ENCODE data around the gene IST1.
A peak's percentile ranks its signal among the peaks of the same experiment; 100 is the strongest.

IST1 gene

GRCh38 chr16:71852158-71852557 is 43.2 kb upstream of the IST1 start:
- POLR2A ChIA-PET, result no interaction called here
- no peak for DNase-seq (ENCODE audit: extremely low spot score)
- CTCF ChIA-PET, result interaction anchor here (1.0 to 1.1 kb wide), 3 partner anchors 18 to 71 kb away, joined by 3 to 6 read pairs (median 3); no protein-coding TSS in a partner anchor
- TF ChIP-seq, protein P1, sequence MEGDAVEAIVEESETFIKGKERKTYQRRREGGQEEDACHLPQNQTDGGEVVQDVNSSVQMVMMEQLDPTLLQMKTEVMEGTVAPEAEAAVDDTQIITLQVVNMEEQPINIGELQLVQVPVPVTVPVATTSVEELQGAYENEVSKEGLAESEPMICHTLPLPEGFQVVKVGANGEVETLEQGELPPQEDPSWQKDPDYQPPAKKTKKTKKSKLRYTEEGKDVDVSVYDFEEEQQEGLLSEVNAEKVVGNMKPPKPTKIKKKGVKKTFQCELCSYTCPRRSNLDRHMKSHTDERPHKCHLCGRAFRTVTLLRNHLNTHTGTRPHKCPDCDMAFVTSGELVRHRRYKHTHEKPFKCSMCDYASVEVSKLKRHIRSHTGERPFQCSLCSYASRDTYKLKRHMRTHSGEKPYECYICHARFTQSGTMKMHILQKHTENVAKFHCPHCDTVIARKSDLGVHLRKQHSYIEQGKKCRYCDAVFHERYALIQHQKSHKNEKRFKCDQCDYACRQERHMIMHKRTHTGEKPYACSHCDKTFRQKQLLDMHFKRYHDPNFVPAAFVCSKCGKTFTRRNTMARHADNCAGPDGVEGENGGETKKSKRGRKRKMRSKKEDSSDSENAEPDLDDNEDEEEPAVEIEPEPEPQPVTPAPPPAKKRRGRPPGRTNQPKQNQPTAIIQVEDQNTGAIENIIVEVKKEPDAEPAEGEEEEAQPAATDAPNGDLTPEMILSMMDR (IDR thresholded peaks at IDR 0.05; ENCODE audit: control extremely low read depth, extremely low read depth, low read depth, missing control alignments), result no peak

GRCh38 chr16:71852561-71852960 is 42.8 kb upstream of the IST1 start:
- ChIA-PET POLR2A (interaction anchor here (0.5 kb wide), 1 partner anchor 41 kb away, joined by 3 read pairs; no protein-coding TSS in a partner anchor), CTCF (interaction anchor here (1.0 to 1.3 kb wide), 3 partner anchors 12 to 72 kb away, joined by 3 to 6 read pairs (median 5); no protein-coding TSS in a partner anchor)
- TF ChIP-seq, protein P1 (IDR thresholded peaks at IDR 0.05; ENCODE audit: control extremely low read depth, extremely low read depth, low read depth, missing control alignments), result no peak
- DNase-seq (ENCODE audit: extremely low spot score), result no peak

- ChIA-PET POLR2A (no interaction called here), CTCF (interaction anchor here (1.3 to 6.6 kb wide), 2 partner anchors 13 to 29 kb away, joined by 5 to 67 read pairs; partner anchors contain the start of gene ZNF821)
- TF ChIP-seq, protein P1 (IDR thresholded peaks at IDR 0.05; ENCODE audit: control extremely low read depth, extremely low read depth, low read depth, missing control alignments), result no peak
Measured at GRCh38 chr16:71853413-71853812, 41.9 kb upstream of the IST1 start.

GRCh38 chr16:71854369-71854948 is 40.9 kb upstream of the IST1 start:
- ChIA-PET POLR2A (no interaction called here), CTCF (interaction anchor here (1.0 to 6.6 kb wide), 2 partner anchors 16 to 28 kb away, joined by 3 to 67 read pairs; partner anchors contain the start of gene ZNF821)
- no peak for DNase-seq (ENCODE audit: extremely low spot score)
- TF ChIP-seq, protein P1 (IDR thresholded peaks at IDR 0.05; ENCODE audit: control extremely low read depth, extremely low read depth, low read depth, missing control alignments), result no peak

More at GRCh38 chr16:71853413-71853812, 41.9 kb upstream of the IST1 start:
- peak; percentile 59 for DNase-seq (ENCODE audit: extremely low spot score)

DNA sequence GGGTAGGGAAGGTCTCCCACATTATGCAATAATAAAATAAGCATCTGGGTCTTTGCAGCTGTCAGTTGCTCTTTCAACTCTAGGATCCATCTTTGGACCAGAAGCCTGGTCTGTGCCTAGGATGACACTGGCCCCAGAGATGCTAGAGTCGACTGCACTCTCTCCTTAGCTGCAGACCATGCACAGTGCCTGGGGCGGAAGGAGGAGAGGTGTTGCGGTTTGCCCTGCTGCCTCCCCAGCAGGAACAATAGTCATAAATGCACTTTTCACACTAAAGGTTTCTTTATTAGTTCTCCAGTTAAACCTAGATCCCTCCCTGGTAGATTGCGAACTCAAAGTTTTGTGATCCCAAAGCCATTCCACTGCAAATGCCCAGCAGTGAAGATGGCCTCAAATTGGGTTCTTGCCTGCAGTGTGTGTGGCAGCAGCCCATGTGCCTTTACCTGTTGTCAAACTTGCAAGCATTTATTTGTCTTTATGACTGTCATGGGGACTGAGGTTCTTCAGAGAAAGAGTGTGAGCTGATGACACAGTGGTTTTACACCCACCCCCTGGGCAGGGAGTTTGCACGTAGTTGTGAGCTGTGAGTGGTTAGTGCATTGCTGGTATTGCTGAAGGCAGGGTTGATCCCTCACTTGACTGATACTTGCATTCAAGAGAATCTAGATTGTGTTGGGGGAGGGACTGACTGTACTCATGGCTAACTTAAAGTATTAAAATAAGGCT is 39.2 kb upstream of the IST1 start:
- DNase-seq (ENCODE audit: extremely low spot score), result no peak
- ChIA-PET CTCF (interaction anchor here (1.1 to 6.6 kb wide), 4 partner anchors 13 to 27 kb away, joined by 3 to 67 read pairs (median 4); partner anchors contain the start of gene ZNF821), POLR2A (interaction anchor here (0.9 kb wide), 1 partner anchor 43 kb away, joined by 3 read pairs; no protein-coding TSS in a partner anchor)
- TF ChIP-seq, protein P1 (IDR thresholded peaks at IDR 0.05; ENCODE audit: control extremely low read depth, extremely low read depth, low read depth, missing control alignments), result no peak

DNA sequence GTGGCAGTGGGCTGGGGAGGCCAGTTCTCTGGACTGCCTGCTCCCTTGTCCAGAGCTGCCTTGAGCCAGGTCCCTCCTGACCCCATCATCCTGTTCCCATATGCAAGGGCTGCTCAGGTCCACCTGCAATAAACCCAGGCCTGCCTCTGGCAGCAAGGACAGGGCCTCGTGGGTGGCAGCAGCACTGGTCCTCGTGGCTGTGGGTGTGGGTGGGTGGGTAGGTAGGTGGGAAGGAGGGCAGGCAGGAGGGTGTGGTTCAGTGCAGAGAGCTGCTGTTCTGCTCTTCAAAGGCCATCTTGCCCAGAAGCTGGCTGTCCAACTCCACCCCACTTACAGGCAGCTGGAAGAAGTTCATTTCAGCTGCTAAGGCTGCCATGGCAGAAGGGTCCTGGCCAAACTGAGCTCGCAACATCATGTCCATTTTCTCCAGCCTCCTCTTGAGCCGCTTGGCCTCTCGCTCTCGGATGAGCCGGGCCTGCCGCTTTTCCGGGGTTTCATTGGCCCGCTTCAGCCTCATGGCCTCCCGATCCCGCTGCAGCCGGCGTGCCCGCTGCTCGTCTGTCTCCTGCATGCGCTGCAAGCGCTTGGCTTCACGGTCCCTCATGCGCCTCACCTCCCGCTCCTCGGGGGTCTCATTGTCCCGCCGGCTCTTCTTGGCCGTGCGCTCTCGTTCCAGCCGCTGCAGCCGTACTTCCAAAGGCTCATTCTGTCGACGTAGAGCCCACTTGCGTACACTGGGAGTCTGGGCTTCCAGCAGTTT is 35.4 kb upstream of the IST1 start:
- CTCF ChIA-PET, result interaction anchor here (1.8 to 6.6 kb wide), 2 partner anchors 11 to 23 kb away, joined by 5 to 67 read pairs; partner anchors contain the start of gene ZNF821
- POLR2A ChIA-PET, result no interaction called here
- DNase-seq (ENCODE audit: extremely low spot score), result no peak
- TF ChIP-seq, protein P1 (IDR thresholded peaks at IDR 0.05; ENCODE audit: control extremely low read depth, extremely low read depth, low read depth, missing control alignments), result no peak

Data from GM10248 (cell line).